ENCODE measurements around the gene THAP11.
A peak's percentile ranks its signal among the peaks of the same experiment; 100 is the strongest.

The THAP11 gene

GRCh38 chr16:67883872-67884261 is 41.7 kb downstream of the THAP11 start:
- DNase-seq: peak in 1 of 2 donors; percentile 35

GRCh38 chr16:67884684-67885083 is 42.6 kb downstream of the THAP11 start, which contains the start of gene NRN1L:
Gene NRN1L, plus strand, starts transcription at chr16:67884885. Its CDS starts 19 bp downstream, at chr16:67884904.
- DNase-seq: no peak

- no peak for DNase-seq
Measured at GRCh38 chr16:67885545-67885944, 43.4 kb downstream of the THAP11 start.

- DNase-seq: no peak
Measured at GRCh38 chr16:67885976-67886375, 43.9 kb downstream of the THAP11 start.

- DNase-seq: no peak
Measured at GRCh38 chr16:67886387-67886786, 44.3 kb downstream of the THAP11 start.

GRCh38 chr16:67888331-67888730 is 46.2 kb downstream of the THAP11 start:
- DNase-seq: no peak

GRCh38 chr16:67892375-67892774 is 50.3 kb downstream of the THAP11 start:
- no peak for DNase-seq

- peak; percentile 97 to 98 for DNase-seq
Measured at GRCh38 chr16:67892899-67893742, 51.0 kb downstream of the THAP11 start, which contains the start of gene PSKH1. Gene PSKH1, plus strand, starts transcription at chr16:67893254. Its CDS starts 15,496 bp downstream, at chr16:67908750.

Data from inflammatory macrophage (primary cell).